ENCODE results near the gene CAMK2A. TPM values are rescaled to one million over a fixed set of nuclear protein-coding genes. Genes with fewer than 3 reads are reported as not detected.

CAMK2A gene
- total RNA-seq, 1 experiment from 2014 or later = not detected

DNA sequence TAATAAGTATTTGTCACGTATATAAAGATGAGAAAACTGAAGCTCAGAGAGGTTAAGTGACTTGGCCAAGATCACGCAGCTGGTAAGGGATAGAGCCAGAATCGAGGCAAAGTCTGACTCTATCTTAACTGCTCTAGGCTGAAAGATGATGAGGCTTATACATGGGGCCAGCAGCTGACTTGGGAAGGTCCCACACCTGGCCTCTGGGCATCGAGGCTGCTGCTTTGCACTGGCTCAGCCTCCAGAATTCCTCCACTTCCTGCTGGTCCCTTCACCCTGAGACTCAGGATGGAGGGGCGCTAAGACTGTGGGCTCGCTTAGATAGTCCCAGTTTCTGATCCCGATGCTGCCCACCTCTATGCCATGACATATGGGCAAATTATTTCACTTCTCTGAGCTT lies 35.2 kb downstream of the CAMK2A start:
- TF ChIP-seq, protein P1, sequence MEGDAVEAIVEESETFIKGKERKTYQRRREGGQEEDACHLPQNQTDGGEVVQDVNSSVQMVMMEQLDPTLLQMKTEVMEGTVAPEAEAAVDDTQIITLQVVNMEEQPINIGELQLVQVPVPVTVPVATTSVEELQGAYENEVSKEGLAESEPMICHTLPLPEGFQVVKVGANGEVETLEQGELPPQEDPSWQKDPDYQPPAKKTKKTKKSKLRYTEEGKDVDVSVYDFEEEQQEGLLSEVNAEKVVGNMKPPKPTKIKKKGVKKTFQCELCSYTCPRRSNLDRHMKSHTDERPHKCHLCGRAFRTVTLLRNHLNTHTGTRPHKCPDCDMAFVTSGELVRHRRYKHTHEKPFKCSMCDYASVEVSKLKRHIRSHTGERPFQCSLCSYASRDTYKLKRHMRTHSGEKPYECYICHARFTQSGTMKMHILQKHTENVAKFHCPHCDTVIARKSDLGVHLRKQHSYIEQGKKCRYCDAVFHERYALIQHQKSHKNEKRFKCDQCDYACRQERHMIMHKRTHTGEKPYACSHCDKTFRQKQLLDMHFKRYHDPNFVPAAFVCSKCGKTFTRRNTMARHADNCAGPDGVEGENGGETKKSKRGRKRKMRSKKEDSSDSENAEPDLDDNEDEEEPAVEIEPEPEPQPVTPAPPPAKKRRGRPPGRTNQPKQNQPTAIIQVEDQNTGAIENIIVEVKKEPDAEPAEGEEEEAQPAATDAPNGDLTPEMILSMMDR (IDR thresholded peaks at IDR 0.05; ENCODE audit: insufficient read depth in 1 of 2, low read depth in 1 of 2, low read length in 1 of 2, severe bottlenecking in 1 of 2, unreplicated experiment in 1 of 2) = no peak
- DNase-seq = no peak
- ChIA-PET POLR2A (no interaction called here), CTCF (interaction anchor here (1.0 to 1.5 kb wide), 4 partner anchors 27 to 40 kb away, joined by 3 to 5 read pairs (median 4); no protein-coding TSS in a partner anchor)
- H3K4me3 Mint-ChIP-seq (ENCODE audit: unreplicated experiment) = no peak overlapping the region
- intact Hi-C loops (cut with micrococcal nuclease; ENCODE audit: unreplicated experiment) = no loop called here
- peaks cover 8% of the 10 kb centered on the region for H3K4me1 Mint-ChIP-seq (ENCODE audit: low read depth, unreplicated experiment)
- no peaks in the 10 kb centered on the region for H3K9me3 Mint-ChIP-seq (ENCODE audit: unreplicated experiment)
- no peaks in the 10 kb centered on the region; the same call in 1 of the 2 replicates for H3K36me3 ChIP-seq (ENCODE audit: control insufficient read depth, insufficient read depth, low read length)
- no peak overlapping the region for H3K4me3 ChIP-seq (ENCODE audit: low read depth, low read length)
- H3K36me3 Mint-ChIP-seq (ENCODE audit: insufficient read depth, unreplicated experiment) = no peaks in the 10 kb centered on the region
- no peaks in the 10 kb centered on the region for H3K27me3 ChIP-seq (replicated peaks; ENCODE audit: control insufficient read depth, insufficient read depth, low read length)
- peaks cover 44% of the 10 kb centered on the region for H3K4me1 ChIP-seq
- H3K27ac Mint-ChIP-seq (ENCODE audit: unreplicated experiment) = no peak overlapping the region
- H3K9me3 ChIP-seq = no peaks in the 10 kb centered on the region
- no TSS peak for BruUV-seq (replicated peaks)
- H3K27me3 Mint-ChIP-seq (ENCODE audit: insufficient read depth, unreplicated experiment) = no peaks in the 10 kb centered on the region

DNA sequence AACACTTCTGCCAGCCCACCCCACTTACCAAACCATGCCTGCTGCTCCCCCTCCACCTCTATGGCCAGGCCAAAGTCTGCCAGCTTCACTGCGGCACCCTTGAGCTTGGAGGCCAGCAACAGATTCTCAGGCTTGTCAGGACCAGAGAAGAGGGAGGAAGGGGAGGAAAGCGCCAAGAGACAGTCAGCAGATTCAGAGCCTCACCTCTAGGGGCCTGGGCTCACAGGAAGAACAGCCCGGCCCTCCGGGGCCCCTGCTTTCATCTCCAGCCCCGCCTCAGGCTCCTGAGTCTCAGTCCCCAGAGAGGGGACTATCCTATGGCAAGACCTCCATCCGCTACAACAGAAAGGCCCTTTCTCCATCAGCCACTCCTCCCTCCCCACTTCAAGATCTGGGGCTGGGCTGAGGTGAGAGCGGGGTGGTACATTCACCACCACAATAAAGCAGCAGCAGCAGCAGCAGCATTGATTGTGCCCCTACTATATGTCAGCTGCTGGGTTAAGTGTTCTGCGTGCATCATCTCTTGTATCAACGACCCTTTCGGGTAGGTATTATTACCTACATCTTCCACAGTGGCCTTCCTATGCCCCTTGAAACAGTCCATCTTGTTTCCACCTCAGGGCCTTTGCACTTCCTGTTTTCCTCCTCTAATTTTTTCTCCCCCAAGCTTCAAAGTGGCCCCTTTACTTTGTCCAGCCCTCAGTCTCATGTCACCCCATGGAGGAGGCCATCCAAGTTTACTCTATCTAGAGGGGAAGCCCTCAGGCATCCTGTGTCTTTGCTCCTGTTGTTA lies 36.0 kb downstream of the CAMK2A start:
- no peaks in the 10 kb centered on the region for H3K9me3 Mint-ChIP-seq (ENCODE audit: unreplicated experiment)
- peaks cover 8% of the 10 kb centered on the region for H3K4me1 Mint-ChIP-seq (ENCODE audit: low read depth, unreplicated experiment)
- H3K4me3 ChIP-seq (ENCODE audit: low read depth, low read length) = no peak overlapping the region
- no TSS peak for BruUV-seq (replicated peaks)
- no peaks in the 10 kb centered on the region for H3K9me3 ChIP-seq
- H3K36me3 Mint-ChIP-seq (ENCODE audit: insufficient read depth, unreplicated experiment) = no peaks in the 10 kb centered on the region
- CTCF ChIA-PET = interaction anchor here (0.6 kb wide), 1 partner anchor 19 kb away, joined by 3 read pairs; no protein-coding TSS in a partner anchor
- peaks cover 44% of the 10 kb centered on the region for H3K4me1 ChIP-seq
- TF ChIP-seq, protein P1 (IDR thresholded peaks at IDR 0.05; ENCODE audit: insufficient read depth in 1 of 2, low read depth in 1 of 2, low read length in 1 of 2, severe bottlenecking in 1 of 2, unreplicated experiment in 1 of 2) = no peak
- H3K27me3 ChIP-seq (replicated peaks; ENCODE audit: control insufficient read depth, insufficient read depth, low read length) = no peaks in the 10 kb centered on the region
- no peaks in the 10 kb centered on the region; the same call in 1 of the 2 replicates for H3K36me3 ChIP-seq (ENCODE audit: control insufficient read depth, insufficient read depth, low read length)
- intact Hi-C loops (cut with micrococcal nuclease; ENCODE audit: unreplicated experiment) = no loop called here
- no peaks in the 10 kb centered on the region for H3K27me3 Mint-ChIP-seq (ENCODE audit: insufficient read depth, unreplicated experiment)
- no peak overlapping the region for H3K27ac Mint-ChIP-seq (ENCODE audit: unreplicated experiment)
- no peak for DNase-seq
- H3K4me3 Mint-ChIP-seq (ENCODE audit: unreplicated experiment) = no peak overlapping the region
- POLR2A ChIA-PET = no interaction called here

DNA sequence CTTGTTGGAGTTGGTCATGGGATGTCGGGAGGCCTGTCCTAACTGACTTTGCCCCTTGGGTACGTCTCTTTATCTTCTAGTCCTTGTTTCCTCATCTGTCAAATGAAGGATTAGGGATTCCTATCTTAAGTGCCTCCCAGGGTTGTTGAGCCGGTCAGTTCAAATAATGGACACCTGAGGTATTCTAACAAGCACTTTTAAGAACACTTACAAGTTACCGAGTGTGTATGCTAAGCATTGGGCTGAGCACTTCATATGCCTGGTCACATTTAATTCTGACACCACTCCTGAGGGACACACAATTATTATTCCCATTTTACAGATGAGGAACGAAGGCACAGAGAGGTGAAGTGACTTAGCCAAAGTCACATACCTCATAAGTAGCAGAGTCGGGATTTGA lies 37.1 kb downstream of the CAMK2A start:
- intact Hi-C loops (cut with micrococcal nuclease; ENCODE audit: unreplicated experiment) = no loop called here
- no peak overlapping the region for H3K27ac Mint-ChIP-seq (ENCODE audit: unreplicated experiment)
- H3K36me3 ChIP-seq (ENCODE audit: control insufficient read depth, insufficient read depth, low read length) = no peaks in the 10 kb centered on the region; the same call in 1 of the 2 replicates
- CTCF ChIA-PET = no interaction called here
- BruUV-seq (replicated peaks) = no TSS peak
- peaks cover 44% of the 10 kb centered on the region for H3K4me1 ChIP-seq
- H3K27me3 Mint-ChIP-seq (ENCODE audit: insufficient read depth, unreplicated experiment) = no peaks in the 10 kb centered on the region
- TF ChIP-seq, protein P1 (IDR thresholded peaks at IDR 0.05; ENCODE audit: insufficient read depth in 1 of 2, low read depth in 1 of 2, low read length in 1 of 2, severe bottlenecking in 1 of 2, unreplicated experiment in 1 of 2) = no peak
- no peaks in the 10 kb centered on the region for H3K9me3 ChIP-seq
- no peak overlapping the region for H3K4me3 ChIP-seq (ENCODE audit: low read depth, low read length)
- H3K9me3 Mint-ChIP-seq (ENCODE audit: unreplicated experiment) = no peaks in the 10 kb centered on the region
- POLR2A ChIA-PET = no interaction called here
- H3K27me3 ChIP-seq (replicated peaks; ENCODE audit: control insufficient read depth, insufficient read depth, low read length) = no peaks in the 10 kb centered on the region
- no peaks in the 10 kb centered on the region for H3K36me3 Mint-ChIP-seq (ENCODE audit: insufficient read depth, unreplicated experiment)
- peaks cover 8% of the 10 kb centered on the region for H3K4me1 Mint-ChIP-seq (ENCODE audit: low read depth, unreplicated experiment)
- no peak for DNase-seq
- no peak overlapping the region for H3K4me3 Mint-ChIP-seq (ENCODE audit: unreplicated experiment)
